Upper lobe of left lung (tissue), 6 donors: ENCODE measurements around the gene DENND1A. TPM values are rescaled to one million over a fixed set of nuclear protein-coding genes. Genes with fewer than 3 reads are reported as not detected.
"Not testable (repeated sequence)": the region's sequence is repeated elsewhere in the genome, so short reads cannot be mapped to it uniquely, and the experiment has no call there.

Experiments used
- ATAC-seq, 2 donors: fragments of 200-7000 bp; cut with Tn5 transposase; one replicate each; pipeline ENCODE4 v1.9.1; 2022; ENCODE audit warnings: mild to moderate bottlenecking in 2 of 2, moderate library complexity in 2 of 2; ENCODE audit not compliant: low FRiP score in 2 of 2
- DNase-seq, 2 donors: peaks; one replicate each; pipeline ENCODE4 v3.0.0-alpha.2; 2019 to 2020
- H3K27ac ChIP-seq, 4 donors: fragments of 200-600 bp; sonication (generic); one replicate each; pipeline ENCODE4 v1.5.1; 2016 to 2019
- H3K27me3 ChIP-seq, 4 donors: fragments of 200-600 bp; sonication (generic); one replicate each; pipeline ENCODE4 v1.5.1; 2017 to 2019
- H3K36me3 ChIP-seq, 4 donors: fragments of 200-600 bp; sonication (generic); one replicate each; pipeline ENCODE4 v1.5.1; 2016 to 2019
- H3K4me1 ChIP-seq, 4 donors: fragments of 200-600 bp; sonication (generic); one replicate each; pipeline ENCODE4 v1.5.1; 2018 to 2019
- H3K4me3 ChIP-seq, 4 donors: fragments of 200-600 bp; sonication (generic); one replicate each; pipeline ENCODE4 v1.5.1; 2017 to 2019; ENCODE audit warnings: mild to moderate bottlenecking in 2 of 4, moderate library complexity in 1 of 4
- H3K9me3 ChIP-seq, 4 donors: fragments of 200-600 bp; sonication (generic); one replicate each; pipeline ENCODE4 v1.5.1; 2018 to 2019
- EP300 ChIP-seq, 4 donors: sonication (generic); formaldehyde crosslinking; IDR thresholded peaks; one replicate each; pipeline ENCODE4 v1.5.1; 2017; ENCODE audit warnings: antibody characterized with exemption in 4 of 4, control low read depth in 2 of 4
- POLR2A ChIP-seq, 4 donors: fragments of 450-650 bp; IDR thresholded peaks; one replicate each; pipeline ENCODE4 v1.5.1; 2016 to 2017; ENCODE audit warnings: antibody characterized with exemption in 4 of 4, mild to moderate bottlenecking in 2 of 4
- POLR2AphosphoS5 ChIP-seq, 2 donors: sonication (generic); formaldehyde crosslinking; IDR thresholded peaks; one replicate each; pipeline ENCODE4 v1.5.1; 2017; ENCODE audit warnings: antibody characterized with exemption in 2 of 2
- WGBS, 2 donors: methylation state at CpG; one replicate each; pipeline ENCODE4 v1.1.5; 2017 to 2018; 5-methylcytosine and 5-hydroxymethylcytosine counted together
- total RNA-seq, 6 donors: library from RNA; depleted of rRNA in 4 of 6; stranded (reverse); fragments of >200 nt in 4 of 6; gene quantifications; one replicate each; pipeline versions ENCODE4 v1.1.0 to v1.2.1, GENCODE V29; 2016 to 2021
- TF ChIP-seq, protein P1 (sequence below), 6 experiments: fragments of 450-650 bp in 4 of 6; fragments of 200-600 bp in 2 of 6; sonication (generic) in 2 of 6; IDR thresholded peaks; one replicate each; pipeline ENCODE4 v1.5.1; 2016 to 2019; ENCODE audit warnings: antibody characterized with exemption in 6 of 6
- donor health status: DM: no; HTN: no; CAD: no; lungs with moderate emphysema.
- donor health status: DM: no; HTN: yes; CAD: no; lungs with severe emphysema.

DENND1A gene
- total RNA-seq, 6 donors from 2014 or later = 9.8 to 46.1 (median 16.0) TPM

DNA sequence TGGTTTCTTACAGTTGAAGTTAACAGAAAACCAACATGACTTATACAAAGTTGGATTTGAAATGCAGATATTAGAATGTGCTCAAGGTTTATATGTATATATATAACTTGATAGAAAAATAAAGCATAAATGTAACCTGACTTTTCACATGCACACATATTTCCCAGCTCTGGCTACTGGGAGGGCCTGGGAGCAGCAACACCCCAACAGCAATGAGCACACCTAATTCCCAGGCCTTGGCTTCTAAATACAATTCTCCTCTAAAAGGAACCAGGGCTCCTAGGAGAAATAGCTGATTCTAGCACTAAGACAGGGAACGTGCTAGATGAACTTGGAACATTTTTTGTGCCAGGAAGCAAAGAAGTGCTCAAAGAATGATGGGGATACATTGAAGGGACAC is 42.1 kb downstream of the DENND1A start:
- Histone ChIP-seq H3K9me3 (no peaks in the 10 kb centered on the region), H3K27me3 (no peaks in the 10 kb centered on the region), H3K4me3 (no peak overlapping the region), H3K27ac (no peak overlapping the region), H3K36me3 (no peaks in the 10 kb centered on the region), H3K4me1 (no peaks in the 10 kb centered on the region)
- ATAC-seq (no peak), DNase-seq (no peak)
- WGBS, 2 donors = 89 to 100% methylated on average over 1 of the region's 1 CpG
- no peak for TF ChIP-seq EP300 (IDR thresholded peaks at IDR 0.05)
- TF ChIP-seq POLR2A (IDR thresholded peaks at IDR 0.05) = no peak
- TF ChIP-seq, protein P1, sequence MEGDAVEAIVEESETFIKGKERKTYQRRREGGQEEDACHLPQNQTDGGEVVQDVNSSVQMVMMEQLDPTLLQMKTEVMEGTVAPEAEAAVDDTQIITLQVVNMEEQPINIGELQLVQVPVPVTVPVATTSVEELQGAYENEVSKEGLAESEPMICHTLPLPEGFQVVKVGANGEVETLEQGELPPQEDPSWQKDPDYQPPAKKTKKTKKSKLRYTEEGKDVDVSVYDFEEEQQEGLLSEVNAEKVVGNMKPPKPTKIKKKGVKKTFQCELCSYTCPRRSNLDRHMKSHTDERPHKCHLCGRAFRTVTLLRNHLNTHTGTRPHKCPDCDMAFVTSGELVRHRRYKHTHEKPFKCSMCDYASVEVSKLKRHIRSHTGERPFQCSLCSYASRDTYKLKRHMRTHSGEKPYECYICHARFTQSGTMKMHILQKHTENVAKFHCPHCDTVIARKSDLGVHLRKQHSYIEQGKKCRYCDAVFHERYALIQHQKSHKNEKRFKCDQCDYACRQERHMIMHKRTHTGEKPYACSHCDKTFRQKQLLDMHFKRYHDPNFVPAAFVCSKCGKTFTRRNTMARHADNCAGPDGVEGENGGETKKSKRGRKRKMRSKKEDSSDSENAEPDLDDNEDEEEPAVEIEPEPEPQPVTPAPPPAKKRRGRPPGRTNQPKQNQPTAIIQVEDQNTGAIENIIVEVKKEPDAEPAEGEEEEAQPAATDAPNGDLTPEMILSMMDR (IDR thresholded peaks at IDR 0.05) = no peak
- TF ChIP-seq POLR2AphosphoS5 (IDR thresholded peaks at IDR 0.05) = no peak

DNA sequence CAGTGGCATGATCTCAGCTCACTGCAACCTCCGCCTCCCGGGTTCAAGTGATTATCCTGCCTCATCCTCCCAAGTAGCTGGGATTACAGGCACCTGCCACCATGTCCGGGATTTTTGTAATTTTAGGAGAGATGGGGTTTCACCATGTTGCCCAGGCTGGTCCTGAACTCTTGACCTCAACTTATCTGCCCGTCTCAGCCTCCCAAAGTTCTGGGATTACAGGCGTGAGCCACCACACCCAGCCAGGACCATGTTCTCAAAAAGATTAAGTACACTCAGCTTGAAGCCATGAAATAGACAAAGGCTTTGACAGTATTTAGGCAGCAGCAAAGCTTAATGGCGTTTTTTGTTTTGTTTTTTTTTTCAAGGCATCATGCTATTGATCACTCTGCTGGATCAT is 44.1 kb downstream of the DENND1A start:
- H3K4me1 ChIP-seq, H3K27me3 ChIP-seq, H3K27ac ChIP-seq, H3K36me3 ChIP-seq, ATAC-seq, DNase-seq, H3K4me3 ChIP-seq, H3K9me3 ChIP-seq: not testable (repeated sequence)
- 94 to 95% methylated on average over 6 of the region's 6 CpGs for WGBS, 2 donors

GRCh38 chr9:123883634-123884033 is 46.3 kb downstream of the DENND1A start:
- no peak for TF ChIP-seq EP300 (IDR thresholded peaks at IDR 0.05)
- no peak for TF ChIP-seq POLR2AphosphoS5 (IDR thresholded peaks at IDR 0.05)
- TF ChIP-seq POLR2A (IDR thresholded peaks at IDR 0.05) = no peak
- TF ChIP-seq, protein P1 (IDR thresholded peaks at IDR 0.05) = no peak
- no peaks in the 10 kb centered on the region for H3K4me1 ChIP-seq
- H3K36me3 ChIP-seq = no peaks in the 10 kb centered on the region
- no peak for ATAC-seq
- WGBS, 2 donors = 93 to 97% methylated on average over 1 of the region's 1 CpG
- no peaks in the 10 kb centered on the region for H3K9me3 ChIP-seq
- H3K27ac ChIP-seq = no peak overlapping the region
- no peaks in the 10 kb centered on the region for H3K27me3 ChIP-seq
- no peak for DNase-seq
- no peak overlapping the region for H3K4me3 ChIP-seq

GRCh38 chr9:123881604-123882003 is 48.3 kb downstream of the DENND1A start:
- TF ChIP-seq EP300 (IDR thresholded peaks at IDR 0.05) = no peak
- TF ChIP-seq POLR2A (IDR thresholded peaks at IDR 0.05) = no peak
- no peak for TF ChIP-seq POLR2AphosphoS5 (IDR thresholded peaks at IDR 0.05)
- TF ChIP-seq, protein P1 (IDR thresholded peaks at IDR 0.05) = no peak
- Histone ChIP-seq H3K4me3 (no peak overlapping the region), H3K36me3 (peaks cover 0 to 11% (median 2%) of the 10 kb centered on the region in 4 donors), H3K27me3 (no peaks in the 10 kb centered on the region), H3K9me3 (no peaks in the 10 kb centered on the region), H3K27ac (no peak overlapping the region), H3K4me1 (no peaks in the 10 kb centered on the region)
- ATAC-seq (no peak), DNase-seq (no peak)
- 82 to 94% methylated on average over 4 of the region's 4 CpGs for WGBS, 2 donors

- ATAC-seq = no peak
- Histone ChIP-seq H3K36me3 (peaks cover 0 to 16% (median 2%) of the 10 kb centered on the region in 4 donors), H3K27me3 (no peaks in the 10 kb centered on the region), H3K4me1 (no peaks in the 10 kb centered on the region), H3K4me3 (no peak overlapping the region), H3K27ac (no peak overlapping the region), H3K9me3 (no peaks in the 10 kb centered on the region)
- no peak for DNase-seq
- TF ChIP-seq POLR2AphosphoS5 (IDR thresholded peaks at IDR 0.05) (no peak), EP300 (IDR thresholded peaks at IDR 0.05) (no peak)
- 79 to 86% methylated on average over 3 of the region's 3 CpGs for WGBS, 2 donors
These were observed 49.5 kb downstream of the DENND1A start for GRCh38 chr9:123880420-123880819.

- Histone ChIP-seq H3K4me3 (no peak overlapping the region), H3K27ac (no peak overlapping the region), H3K9me3 (no peaks in the 10 kb centered on the region), H3K27me3 (no peaks in the 10 kb centered on the region), H3K4me1 (no peaks in the 10 kb centered on the region), H3K36me3 (peaks cover 0 to 18% (median 2%) of the 10 kb centered on the region in 4 donors)
- DNase-seq = no peak
- ATAC-seq = no peak
- no peak for TF ChIP-seq EP300 (IDR thresholded peaks at IDR 0.05)
- no peak for TF ChIP-seq POLR2A (IDR thresholded peaks at IDR 0.05)
- TF ChIP-seq POLR2AphosphoS5 (IDR thresholded peaks at IDR 0.05) = no peak
- TF ChIP-seq, protein P1 (IDR thresholded peaks at IDR 0.05) = no peak
- 92 to 95% methylated on average over 1 of the region's 1 CpG for WGBS, 2 donors
These were observed 53.2 kb downstream of the DENND1A start for GRCh38 chr9:123876750-123877149.
